Retinal pigment epithelial cell (primary cell): ENCODE data around the gene GRB10.

ENCODE experiments used
- DNase-seq: peaks from one replicate; pipeline ENCODE4 v3.0.0-alpha.2; 2010; ENCODE audit warnings: low read depth
- H3K4me3 ChIP-seq: 2 replicates; pipeline ENCODE4 v1.5.1; 2011; ENCODE audit warnings: mild to moderate bottlenecking, low read length, control low read depth, moderate library complexity
- TF ChIP-seq, protein P1 (sequence below): conservative IDR thresholded peaks from 2 replicates; pipeline ENCODE4 v1.5.1; 2011; ENCODE audit warnings: low read depth, low read length, control low read depth, inconsistent platforms

The GRB10 gene

DNA sequence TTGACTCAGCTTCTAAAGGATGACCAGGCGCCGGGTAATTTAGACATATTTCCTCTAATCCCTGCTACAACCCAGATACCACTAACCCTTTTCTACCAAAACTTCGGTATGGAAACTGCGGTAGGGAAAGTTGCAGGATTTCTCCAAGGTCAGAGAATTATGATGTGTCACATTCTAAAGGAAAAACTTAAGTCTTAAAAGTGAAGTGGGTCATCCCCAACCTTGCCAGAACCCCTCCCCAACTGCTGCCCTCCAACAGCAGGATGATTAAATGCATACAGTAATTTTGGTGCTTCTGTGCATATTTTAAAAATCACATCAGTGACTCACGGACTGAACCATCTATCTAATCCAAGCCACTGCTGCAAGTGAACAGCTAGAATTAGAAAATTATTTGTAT is 52.7 kb downstream of the GRB10 start:
- DNase-seq: no peak
- H3K4me3 ChIP-seq: no peak overlapping the region
- TF ChIP-seq, protein P1, sequence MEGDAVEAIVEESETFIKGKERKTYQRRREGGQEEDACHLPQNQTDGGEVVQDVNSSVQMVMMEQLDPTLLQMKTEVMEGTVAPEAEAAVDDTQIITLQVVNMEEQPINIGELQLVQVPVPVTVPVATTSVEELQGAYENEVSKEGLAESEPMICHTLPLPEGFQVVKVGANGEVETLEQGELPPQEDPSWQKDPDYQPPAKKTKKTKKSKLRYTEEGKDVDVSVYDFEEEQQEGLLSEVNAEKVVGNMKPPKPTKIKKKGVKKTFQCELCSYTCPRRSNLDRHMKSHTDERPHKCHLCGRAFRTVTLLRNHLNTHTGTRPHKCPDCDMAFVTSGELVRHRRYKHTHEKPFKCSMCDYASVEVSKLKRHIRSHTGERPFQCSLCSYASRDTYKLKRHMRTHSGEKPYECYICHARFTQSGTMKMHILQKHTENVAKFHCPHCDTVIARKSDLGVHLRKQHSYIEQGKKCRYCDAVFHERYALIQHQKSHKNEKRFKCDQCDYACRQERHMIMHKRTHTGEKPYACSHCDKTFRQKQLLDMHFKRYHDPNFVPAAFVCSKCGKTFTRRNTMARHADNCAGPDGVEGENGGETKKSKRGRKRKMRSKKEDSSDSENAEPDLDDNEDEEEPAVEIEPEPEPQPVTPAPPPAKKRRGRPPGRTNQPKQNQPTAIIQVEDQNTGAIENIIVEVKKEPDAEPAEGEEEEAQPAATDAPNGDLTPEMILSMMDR: no peak

DNA sequence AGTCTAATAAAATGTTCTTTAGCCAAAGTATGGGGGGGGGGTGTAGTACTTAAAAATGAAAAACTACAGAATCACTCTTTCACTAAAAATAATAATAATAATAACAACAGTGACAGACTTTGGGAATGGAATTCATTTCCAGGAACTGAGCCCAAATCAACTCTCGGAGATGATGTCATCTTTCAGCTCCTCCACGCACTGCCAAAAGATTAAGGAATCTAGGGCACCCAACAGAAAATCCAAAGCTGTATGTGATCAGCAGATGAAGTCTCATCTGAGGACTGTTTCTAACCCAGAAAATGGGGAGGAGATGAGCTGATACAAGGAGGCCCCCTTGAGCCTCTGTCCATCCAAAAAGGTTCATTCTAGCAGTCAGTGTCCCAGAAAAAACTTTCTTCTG is 54.5 kb downstream of the GRB10 start:
- DNase-seq: no peak
- TF ChIP-seq, protein P1: no peak
- H3K4me3 ChIP-seq: no peak overlapping the region

DNA sequence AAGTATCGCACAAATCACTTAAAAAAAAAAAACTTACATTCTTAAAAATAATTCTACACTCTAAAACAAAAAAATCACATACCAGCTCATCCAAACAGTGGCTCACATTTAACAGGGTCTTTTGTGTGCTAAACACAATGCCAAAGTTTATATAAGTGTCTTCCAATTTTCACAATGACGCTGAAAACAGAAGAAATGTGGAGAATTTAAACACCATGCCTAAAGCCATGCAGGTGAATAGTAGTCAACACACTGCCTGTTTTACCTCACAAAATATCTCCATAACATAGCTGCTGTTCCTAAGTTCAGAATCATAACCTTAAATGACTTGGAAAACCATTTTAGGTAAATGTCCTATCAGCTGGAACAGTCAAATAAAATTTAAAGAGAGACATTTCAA is 55.0 kb downstream of the GRB10 start:
- no peak overlapping the region for H3K4me3 ChIP-seq
- no peak for DNase-seq
- TF ChIP-seq, protein P1: no peak

DNA sequence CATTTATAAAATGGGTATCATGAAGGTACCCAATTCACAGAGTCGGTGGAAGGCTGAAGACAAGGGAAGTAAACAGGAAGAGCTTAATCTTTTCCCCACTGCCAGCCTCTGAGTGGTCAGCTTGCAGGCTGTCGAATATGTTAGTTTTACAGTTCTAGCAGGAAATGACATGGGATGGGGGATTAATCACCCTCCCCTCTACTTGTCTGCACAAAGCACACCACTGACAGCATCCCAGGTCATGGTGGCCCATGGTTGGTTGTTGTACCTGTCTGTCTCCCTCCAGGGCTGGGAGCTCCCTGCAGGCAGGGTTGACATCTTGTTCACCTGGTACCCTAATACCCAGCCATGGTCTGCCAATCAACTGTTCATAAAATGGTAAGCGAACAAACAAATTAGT is 55.6 kb downstream of the GRB10 start:
- TF ChIP-seq, protein P1: no peak
- no peak overlapping the region for H3K4me3 ChIP-seq
- no peak for DNase-seq

DNA sequence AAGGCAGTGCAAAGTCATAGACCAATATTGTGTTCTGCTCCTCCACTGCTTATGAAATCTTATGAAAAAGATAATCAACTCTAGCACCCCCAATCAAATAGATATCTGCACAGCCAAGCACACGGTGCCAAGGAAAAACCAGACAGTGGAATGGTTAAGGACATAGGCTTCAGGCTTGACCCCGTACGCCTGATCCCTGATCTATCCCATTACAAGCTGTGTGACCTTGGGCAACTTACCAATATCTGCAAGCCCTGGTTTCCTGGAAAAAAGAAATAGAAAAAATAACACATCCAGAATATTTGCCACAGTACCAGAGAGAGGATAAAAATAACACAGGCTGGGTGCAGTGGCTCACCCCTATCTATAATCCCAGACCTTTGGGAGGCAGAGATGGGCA is 56.9 kb downstream of the GRB10 start:
- no peak for DNase-seq
- TF ChIP-seq, protein P1: no peak
- H3K4me3 ChIP-seq: no peak overlapping the region

DNA sequence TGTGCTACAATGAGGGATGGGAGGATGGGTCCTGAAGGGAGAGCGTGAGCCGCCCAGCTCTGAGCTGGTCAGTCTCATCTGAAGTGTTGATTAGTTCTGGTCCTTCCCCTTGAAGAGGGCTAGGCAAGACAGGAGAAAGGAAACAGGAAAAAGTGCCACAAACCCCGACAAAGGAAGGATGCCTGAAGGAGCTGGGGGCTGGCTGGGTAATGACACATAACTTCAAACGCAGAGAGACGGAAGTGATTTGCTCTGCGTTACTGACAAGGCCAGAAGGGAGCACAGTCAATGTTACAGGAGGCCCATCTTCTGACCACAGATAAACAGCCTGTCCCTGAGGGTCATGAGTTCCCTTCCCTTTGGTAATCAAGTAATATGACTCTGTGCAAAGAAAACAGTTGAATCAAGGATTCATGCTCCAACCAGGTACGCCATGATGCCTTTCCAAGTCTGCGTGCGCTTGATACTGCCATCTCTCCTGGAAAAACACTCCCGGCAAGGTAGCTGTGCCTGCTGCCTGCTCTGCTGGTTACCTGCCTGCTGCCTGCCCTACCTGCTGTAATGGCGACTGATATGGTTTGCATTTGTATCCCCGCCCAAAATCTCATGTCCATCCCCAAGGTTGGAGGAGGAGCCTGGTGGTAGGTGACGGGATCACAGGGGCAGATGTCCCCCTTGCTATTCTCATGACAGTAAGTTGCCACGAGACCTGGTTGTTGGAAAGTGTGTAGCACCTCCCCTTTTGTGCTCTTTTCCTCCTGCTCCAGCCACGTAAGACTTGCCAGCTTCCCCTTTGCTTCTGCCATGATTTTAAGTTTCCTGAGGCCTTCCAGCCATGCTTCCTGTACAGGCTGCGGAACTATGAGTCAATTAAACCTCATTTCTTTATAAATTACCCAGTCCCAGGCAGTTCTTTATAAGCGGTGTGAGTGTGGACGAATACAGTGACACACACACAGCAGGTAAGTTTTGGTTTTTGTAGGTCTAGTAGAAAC is 57.9 kb downstream of the GRB10 start:
- TF ChIP-seq, protein P1: no peak
- no peak overlapping the region for H3K4me3 ChIP-seq
- no peak for DNase-seq

DNA sequence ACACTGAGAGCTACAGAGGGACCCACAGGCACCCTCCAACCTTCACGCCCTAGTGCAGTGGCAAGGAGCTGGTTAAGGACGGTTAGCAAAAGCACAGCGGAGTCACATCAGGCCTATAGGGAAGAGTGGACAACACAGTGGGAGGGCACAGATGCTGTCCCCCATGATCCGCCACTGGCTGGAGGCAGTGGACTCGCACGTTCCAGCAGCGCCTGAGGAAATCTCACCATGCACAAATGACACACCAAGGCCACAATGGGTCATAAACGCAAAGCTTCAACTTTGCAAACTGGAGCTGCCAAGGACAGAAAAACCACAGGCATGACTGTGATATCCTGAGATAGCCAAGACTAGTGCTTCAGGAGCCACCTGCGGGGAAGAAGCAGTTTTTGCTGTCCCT is 58.8 kb downstream of the GRB10 start:
- H3K4me3 ChIP-seq: no peak overlapping the region
- TF ChIP-seq, protein P1: no peak
- no peak for DNase-seq
